Measurements from ENCODE around the gene FBXW4.
"Not testable (repeated sequence)": the region's sequence is repeated elsewhere in the genome, so short reads cannot be mapped to it uniquely, and the experiment has no call there.

FBXW4 gene

GRCh38 chr10:101651336-101651735, 43.6 kb downstream of the FBXW4 start:
- no peak for DNase-seq

- no peak for DNase-seq
Observed at GRCh38 chr10:101650863-101651262, 44.1 kb downstream of the FBXW4 start.

DNA sequence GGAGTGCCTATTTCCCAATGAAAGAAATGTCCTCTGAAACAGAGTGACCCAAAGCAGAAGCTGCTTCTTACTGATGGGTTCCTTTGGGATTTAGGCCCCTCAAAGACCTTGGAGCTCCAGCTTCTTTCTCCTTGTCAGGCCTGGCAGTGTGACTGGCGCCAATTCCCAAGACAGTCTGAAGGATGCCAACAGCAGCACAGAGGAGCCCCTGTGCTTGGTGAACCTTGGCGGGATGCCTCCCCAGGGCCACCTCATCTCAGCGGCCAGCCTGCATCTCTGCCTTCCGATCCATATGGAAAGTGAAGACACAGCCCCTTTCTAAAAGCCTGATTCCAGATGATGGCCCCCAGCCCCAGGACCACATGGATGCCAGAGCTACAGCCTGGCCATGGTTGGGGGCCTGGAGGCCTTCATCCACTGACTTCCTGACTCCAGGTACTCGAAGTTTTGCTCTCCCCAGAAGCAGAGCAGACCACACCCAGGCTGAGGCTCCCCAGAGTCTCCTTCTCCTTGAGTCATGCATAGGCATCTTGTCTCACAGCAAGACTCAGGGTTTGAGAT, 45.4 kb downstream of the FBXW4 start:
- no peak for DNase-seq

DNA sequence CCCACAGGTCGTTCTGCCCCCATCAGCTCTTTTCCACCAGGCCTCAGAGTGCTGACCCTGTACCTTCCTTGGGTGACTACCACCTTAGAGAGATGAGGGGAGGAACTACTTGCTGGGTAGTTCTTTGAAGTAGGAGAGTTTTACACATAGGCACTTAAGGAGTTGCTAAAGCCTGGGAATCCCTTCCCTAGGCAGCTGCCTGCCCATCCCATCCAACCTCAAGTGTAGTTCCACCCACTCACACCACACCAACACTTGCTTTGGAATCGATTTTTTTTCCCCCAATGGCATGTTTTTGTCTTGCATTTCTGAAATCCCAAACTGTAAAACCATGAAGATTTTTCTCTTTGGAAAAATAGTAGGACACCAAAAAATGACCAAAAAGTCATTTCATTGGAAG, 47.7 kb downstream of the FBXW4 start:
- no peak for DNase-seq

DNA sequence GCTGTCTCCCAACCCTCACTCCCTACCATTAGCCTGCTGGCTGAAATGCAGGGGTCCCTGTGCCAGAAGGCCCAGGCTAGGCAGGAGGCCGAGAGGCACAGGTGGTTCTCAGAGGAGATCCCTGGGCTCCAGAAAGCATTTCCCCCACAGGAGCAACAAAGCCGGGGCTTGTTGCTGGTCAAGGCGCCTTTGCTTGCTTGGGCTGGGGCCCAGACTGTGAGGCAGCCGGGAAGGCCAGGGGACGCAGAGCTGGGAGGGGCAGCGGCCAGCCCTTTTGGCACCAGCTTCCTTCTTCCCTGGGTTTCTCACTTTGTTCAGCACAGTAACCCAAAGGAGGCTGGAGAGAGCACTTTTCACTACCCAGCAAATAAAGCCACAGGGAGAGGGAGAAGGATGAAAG, 48.6 kb downstream of the FBXW4 start:
- no peak for DNase-seq

- no peak for DNase-seq
Observed at GRCh38 chr10:101645659-101646058, 49.3 kb downstream of the FBXW4 start.

- no peak for DNase-seq
Observed at GRCh38 chr10:101644002-101644401, 51.0 kb downstream of the FBXW4 start.

DNA sequence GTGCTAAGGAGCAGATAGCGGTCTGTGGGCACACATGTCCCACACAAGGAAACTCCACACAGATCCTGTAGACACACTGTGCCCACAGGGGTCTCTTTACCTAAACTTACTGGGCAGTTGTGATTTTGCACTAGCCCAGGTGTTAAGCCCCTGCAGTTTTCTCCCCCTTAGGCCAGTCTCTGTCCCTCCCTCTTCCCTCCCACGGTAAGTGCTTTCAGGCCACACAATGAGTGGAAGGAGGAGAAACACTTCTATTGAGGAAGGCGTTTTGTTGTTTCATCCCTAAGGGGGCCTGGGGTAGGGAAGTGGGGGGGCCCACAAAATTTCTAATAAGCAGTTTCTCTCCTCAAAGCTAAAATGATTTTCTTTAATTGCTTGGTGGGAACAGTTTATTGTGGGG, 51.4 kb downstream of the FBXW4 start:
- no peak for DNase-seq

- DNase-seq: no peak
Observed at GRCh38 chr10:101639141-101639900, 55.6 kb downstream of the FBXW4 start.

GRCh38 chr10:101633510-101633909, 61.5 kb downstream of the FBXW4 start:
- not testable (repeated sequence) for DNase-seq

- DNase-seq: no peak
Observed at GRCh38 chr10:101631821-101632475, 63.0 kb downstream of the FBXW4 start.

DNA sequence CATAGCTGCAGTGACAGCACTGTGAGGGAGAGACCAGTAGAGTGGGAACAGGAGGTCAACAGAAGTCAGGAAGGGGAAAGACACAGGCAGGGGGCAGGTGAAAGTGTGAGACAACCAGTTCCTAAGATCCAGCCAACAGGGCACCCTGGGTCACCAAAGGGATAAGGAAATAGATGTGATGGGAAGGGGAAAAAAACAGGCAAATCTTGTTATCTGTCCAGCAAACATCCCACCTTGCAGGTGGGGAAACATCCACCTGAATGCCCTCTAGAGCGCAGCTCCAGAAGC, 64.4 kb downstream of the FBXW4 start:
- DNase-seq: no peak

DNA sequence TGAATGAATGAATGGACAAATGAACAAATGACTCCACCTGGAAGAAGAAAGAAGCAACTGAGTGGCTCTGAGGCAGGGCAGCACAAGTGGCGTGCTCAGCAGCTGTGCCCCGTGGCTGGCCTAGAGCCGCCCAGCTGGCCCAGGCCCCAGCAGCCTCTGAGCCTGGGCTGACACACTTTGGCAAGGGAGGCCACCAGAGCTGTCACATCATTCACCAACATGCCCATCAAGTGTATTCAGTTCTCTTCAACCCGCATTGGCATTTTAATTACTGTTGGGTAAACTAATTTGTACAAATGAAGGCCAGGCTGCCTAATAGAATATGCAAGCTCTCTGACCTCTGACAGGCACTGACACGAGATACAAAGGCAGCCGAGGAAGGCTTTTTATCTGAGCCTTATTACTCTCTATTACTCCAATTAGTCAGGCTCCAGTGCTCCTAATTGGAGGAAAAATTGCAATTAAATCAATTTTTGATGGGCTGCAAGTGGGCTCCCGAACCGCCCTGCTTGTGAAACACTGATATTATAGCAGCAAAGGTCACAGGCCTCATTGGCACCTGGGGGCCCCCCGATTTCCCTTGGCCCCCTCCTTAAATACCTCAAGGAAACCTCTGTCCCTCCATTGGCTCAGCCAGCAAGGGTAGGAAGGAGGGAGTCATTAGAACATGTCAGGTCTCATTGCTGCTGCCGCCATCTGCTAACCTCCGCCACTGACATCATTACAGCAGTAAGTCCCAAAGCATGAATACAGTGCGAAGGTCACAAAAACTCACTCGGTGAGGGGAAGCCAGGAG, 64.9 kb downstream of the FBXW4 start:
- no peak for DNase-seq

DNA sequence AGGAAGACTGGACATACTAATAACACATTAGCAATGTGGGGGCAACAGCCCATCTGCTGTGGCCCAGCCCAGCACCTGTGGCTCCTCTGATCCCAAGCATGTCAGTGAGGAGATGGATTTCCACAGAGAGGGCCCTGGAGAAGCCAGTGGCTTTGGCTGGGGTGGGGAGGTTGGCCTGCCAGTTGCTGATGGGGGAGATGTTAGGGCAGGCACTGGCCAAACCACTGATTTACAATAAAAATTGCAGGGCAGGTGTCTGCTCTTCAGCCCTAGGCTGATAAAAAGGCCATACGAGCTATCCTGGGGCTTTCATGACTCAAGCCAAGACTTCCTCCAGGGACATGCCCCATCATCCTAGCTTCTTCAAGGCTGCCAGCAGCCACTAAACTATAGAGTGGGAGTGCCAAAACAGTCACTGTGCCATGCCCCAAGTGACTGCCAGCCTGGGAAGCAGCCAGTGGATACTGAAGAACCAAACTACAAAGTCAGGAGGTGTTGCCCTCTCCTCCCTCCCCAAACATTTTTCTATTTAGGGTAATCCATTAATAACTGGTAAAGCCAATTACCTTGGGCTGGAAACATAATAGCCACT, 69.1 kb downstream of the FBXW4 start:
- DNase-seq: no peak

GRCh38 chr10:101624526-101625102, 70.4 kb downstream of the FBXW4 start:
- no peak for DNase-seq

- DNase-seq: no peak
Observed at GRCh38 chr10:101623528-101623927, 71.4 kb downstream of the FBXW4 start.

GRCh38 chr10:101619983-101620382, 75.0 kb downstream of the FBXW4 start:
- no peak for DNase-seq

GRCh38 chr10:101618871-101619270, 76.1 kb downstream of the FBXW4 start:
- no peak for DNase-seq

DNA sequence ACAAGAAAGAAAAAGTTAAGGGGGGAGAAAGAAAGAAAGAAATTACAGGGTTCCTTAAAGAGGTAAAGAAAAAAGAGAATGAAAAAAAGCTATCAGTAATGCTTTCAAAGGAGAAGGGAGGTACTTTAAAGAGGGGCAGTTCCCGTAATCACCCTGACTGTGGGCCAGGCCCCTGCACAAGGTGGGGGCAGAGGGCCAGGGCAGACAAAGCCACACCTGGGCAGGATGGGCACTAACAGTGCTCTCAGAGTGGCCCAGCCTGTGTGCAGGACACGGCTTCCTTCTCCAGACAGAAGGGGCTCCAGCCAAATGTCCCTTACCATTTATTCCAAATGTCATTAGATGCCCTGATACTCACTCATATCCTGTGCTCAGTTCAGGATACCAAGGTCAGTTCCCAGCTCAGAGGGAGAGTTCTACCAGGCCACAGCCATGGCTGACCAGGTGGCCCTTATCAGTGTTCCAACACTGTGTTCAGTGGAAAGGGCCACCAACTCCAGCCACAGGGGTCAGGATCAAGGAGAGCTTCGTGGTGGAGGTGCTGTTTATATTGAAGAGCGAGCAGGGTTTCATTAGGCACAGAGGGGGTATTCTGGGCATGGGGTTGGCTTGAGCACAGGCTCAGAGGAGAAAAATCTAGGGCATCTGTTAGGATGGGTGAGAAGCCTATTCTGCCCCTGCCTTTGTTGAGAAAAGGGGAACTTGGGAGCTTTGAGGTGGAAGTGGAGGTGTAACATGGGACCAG, 77.0 kb downstream of the FBXW4 start:
- no peak for DNase-seq

- no peak for DNase-seq
Observed at GRCh38 chr10:101617102-101617823, 77.7 kb downstream of the FBXW4 start.

GRCh38 chr10:101616415-101617101, 78.4 kb downstream of the FBXW4 start:
- DNase-seq: no peak

All from NCI-H226 (cell line).